ENCODE data around the gene DGKD.
"Not testable (repeated sequence)": the region's sequence is repeated elsewhere in the genome, so short reads cannot be mapped to it uniquely, and the experiment has no call there.

The DGKD gene

GRCh38 chr2:233353769-233354499, at the start of gene DGKD:
DGKD (plus strand) TSS chr2:233354494; CDS start chr2:233354519, 25 bp downstream.
- DNase-seq, result peak; percentile 53

- DNase-seq, result no peak
Measured at GRCh38 chr2:233307565-233307964, 46.7 kb upstream of the DGKD start, which contains the start of gene SAG. SAG (plus strand) TSS chr2:233307816; CDS start chr2:233309190, 1,374 bp downstream.

- DNase-seq, result no peak
Measured at GRCh38 chr2:233311241-233311926, 42.9 kb upstream of the DGKD start.

- no peak for DNase-seq
Measured at GRCh38 chr2:233312874-233313273, 41.4 kb upstream of the DGKD start.

GRCh38 chr2:233314180-233314925, 39.9 kb upstream of the DGKD start:
- DNase-seq, result no peak

GRCh38 chr2:233317196-233317943, 36.9 kb upstream of the DGKD start:
- no peak for DNase-seq

- no peak for DNase-seq
Measured at GRCh38 chr2:233319256-233319655, 35.0 kb upstream of the DGKD start.

- no peak for DNase-seq
Measured at GRCh38 chr2:233320470-233320869, 33.8 kb upstream of the DGKD start.

GRCh38 chr2:233321166-233321565, 33.1 kb upstream of the DGKD start:
- DNase-seq, result no peak

- no peak for DNase-seq
Measured at GRCh38 chr2:233323851-233324250, 30.4 kb upstream of the DGKD start.

GRCh38 chr2:233325256-233325655, 29.0 kb upstream of the DGKD start:
- no peak for DNase-seq

GRCh38 chr2:233325814-233326213, 28.5 kb upstream of the DGKD start:
- DNase-seq, result no peak

- DNase-seq, result no peak
Measured at GRCh38 chr2:233326500-233326899, 27.8 kb upstream of the DGKD start.

- no peak for DNase-seq
Measured at GRCh38 chr2:233328922-233329321, 25.4 kb upstream of the DGKD start.

GRCh38 chr2:233329489-233330135, 24.7 kb upstream of the DGKD start:
- DNase-seq, result no peak

- DNase-seq, result peak; percentile 95
Measured at GRCh38 chr2:233331536-233331935, 22.8 kb upstream of the DGKD start.

GRCh38 chr2:233332125-233332524, 22.2 kb upstream of the DGKD start:
- no peak for DNase-seq

- DNase-seq, result no peak
Measured at GRCh38 chr2:233334915-233335314, 19.4 kb upstream of the DGKD start.

GRCh38 chr2:233336091-233336490, 18.2 kb upstream of the DGKD start:
- not testable (repeated sequence) for DNase-seq

- no peak for DNase-seq
Measured at GRCh38 chr2:233336541-233336940, 17.8 kb upstream of the DGKD start.

- DNase-seq, result no peak
Measured at GRCh38 chr2:233338046-233338445, 16.2 kb upstream of the DGKD start.

GRCh38 chr2:233338812-233339368, 15.4 kb upstream of the DGKD start:
- DNase-seq, result peak; percentile 39

Measured in inflammatory macrophage treated with lipopolysaccharide for 4 hours (primary cell).